HepG2 (cell line): ENCODE data around the gene RAB14. TPM values are rescaled to one million over a fixed set of nuclear protein-coding genes. Genes with fewer than 3 reads are reported as not detected.
A peak's percentile ranks its signal among the peaks of the same experiment; 100 is the strongest.

ENCODE experiments used
- BCL6 ChIP-seq: IDR thresholded peaks from 2 replicates; pipeline ENCODE4 v1.6.1; 2016; ENCODE audit warnings: missing genetic modification reagents, missing compliant biosample characterization
- FOXK1 ChIP-seq: sonication (generic); formaldehyde crosslinking; IDR thresholded peaks from 2 replicates; pipeline ENCODE4 v1.4.0; 2020; ENCODE audit warnings: low read depth, missing genetic modification reagents, borderline replicate concordance
- FOXO1 ChIP-seq: sonication (generic); formaldehyde crosslinking; IDR thresholded peaks from 2 replicates; pipeline ENCODE4 v1.4.0; 2020; ENCODE audit warnings: missing genetic modification reagents
- FOXP1 ChIP-seq, 2 experiments: fragments of 450-650 bp in 1 of 2; IDR thresholded peaks; 2 replicates each; pipeline ENCODE4 v1.6.1; 2017 to 2018; ENCODE audit warnings: antibody characterized with exemption in 1 of 2
- GFI1 ChIP-seq: sonication (generic); formaldehyde crosslinking; IDR thresholded peaks from 2 replicates; pipeline ENCODE4 v1.5.0; 2020; ENCODE audit warnings: missing genetic modification reagents, mild to moderate bottlenecking, borderline replicate concordance
- MAFK ChIP-seq, 2 experiments: IDR thresholded peaks in 1 of 2; conservative IDR thresholded peaks in 1 of 2; 2 replicates each; pipeline ENCODE4 v1.6.1; 2011; ENCODE audit warnings: improper control_type of control experiment in 2 of 2, low read length in 2 of 2
- NFIC ChIP-seq: IDR thresholded peaks from 2 replicates; pipeline ENCODE4 v1.6.1; 2012; ENCODE audit warnings: mild to moderate bottlenecking, low read length, inconsistent platforms
- NR2C2 ChIP-seq: sonication (generic); formaldehyde crosslinking; IDR thresholded peaks from 2 replicates; pipeline ENCODE4 v1.4.0; 2020; ENCODE audit warnings: missing genetic modification reagents, mild to moderate bottlenecking, moderate library complexity, borderline replicate concordance
- NR2F6 ChIP-seq, 2 experiments: IDR thresholded peaks; 2 replicates each; pipeline ENCODE4 v1.6.1; 2016; ENCODE audit warnings: antibody characterized with exemption in 1 of 2, mild to moderate bottlenecking in 1 of 2
- SOX13 ChIP-seq, 3 experiments: fragments of 450-650 bp in 1 of 3; sonication (generic) in 1 of 3; formaldehyde crosslinking in 1 of 3; IDR thresholded peaks in 2 of 3; conservative IDR thresholded peaks in 1 of 3; 2 replicates each; pipeline versions ENCODE4 v1.5.0 to v1.6.1; 2016 to 2020; ENCODE audit warnings: antibody characterized with exemption in 1 of 3, mild to moderate bottlenecking in 1 of 3, missing compliant biosample characterization in 1 of 3, missing genetic modification reagents in 1 of 3, moderate library complexity in 1 of 3
- SOX6 ChIP-seq, 2 experiments: fragments of 450-650 bp in 1 of 2; sonication (generic) in 1 of 2; formaldehyde crosslinking in 1 of 2; IDR thresholded peaks; 2 replicates each; pipeline versions ENCODE4 v1.4.0 to v1.6.1; 2017 to 2020; ENCODE audit warnings: antibody characterized with exemption in 1 of 2, mild to moderate bottlenecking in 1 of 2, missing genetic modification reagents in 1 of 2
- STAG1 ChIP-seq: sonication (generic); formaldehyde crosslinking; IDR thresholded peaks from 2 replicates; pipeline ENCODE4 v1.4.0; 2020; ENCODE audit warnings: missing genetic modification reagents
- TEAD3 ChIP-seq: optimal IDR thresholded peaks from 2 replicates; pipeline ENCODE3; 2016; ENCODE audit warnings: borderline replicate concordance
- ZMYM4 ChIP-seq: sonication (generic); formaldehyde crosslinking; IDR thresholded peaks from 2 replicates; pipeline ENCODE4 v1.8.1; 2023; ENCODE audit warnings: mild to moderate bottlenecking, missing genetic modification reagents
- ZNF331 ChIP-seq: sonication (generic); formaldehyde crosslinking; IDR thresholded peaks from 2 replicates; pipeline ENCODE4 v1.4.0; 2020; ENCODE audit warnings: missing genetic modification reagents
- ZNF607 ChIP-seq: sonication (generic); formaldehyde crosslinking; IDR thresholded peaks from 2 replicates; pipeline ENCODE4 v1.5.1; 2020; ENCODE audit warnings: missing genetic modification reagents, mild to moderate bottlenecking, borderline replicate concordance
- polyA plus RNA-seq, 8 experiments: library from polyadenylated mRNA; depleted of rRNA in 3 of 8; stranded (reverse) in 7 of 8; unstranded in 1 of 8; fragments of >200 nt; fragmentation: Illumina TruSeq in 4 of 8; extraction: Trizol in 4 of 8; gene quantifications; 2 replicates each; pipeline versions ENCODE4 v1.2.1 to v1.2.3, GENCODE V29; 2011 to 2016; ENCODE audit warnings: low read depth in 4 of 8, missing spikeins in 1 of 8, mixed read lengths in 1 of 8; ENCODE audit not compliant: insufficient read depth in 1 of 8
- total RNA-seq, 5 experiments: library from RNA; depleted of rRNA; stranded (reverse); fragments of >200 nt; fragmentation: Illumina TruSeq; extraction: Trizol; gene quantifications; 2 replicates each; pipeline ENCODE4 v1.2.3, GENCODE V29; 2016; ENCODE audit warnings: low read depth in 1 of 5
- TF ChIP-seq, protein P1 (sequence below): sonication (generic); IDR thresholded peaks from 2 replicates; pipeline ENCODE4 v1.6.1; 2016; ENCODE audit warnings: low read depth, borderline replicate concordance
- TF ChIP-seq, protein P2 (sequence below): sonication (generic); formaldehyde crosslinking; IDR thresholded peaks from 2 replicates; pipeline ENCODE4 v1.5.0; 2020; ENCODE audit warnings: missing genetic modification reagents
- TF ChIP-seq, protein P3 (sequence below): sonication (generic); formaldehyde crosslinking; IDR thresholded peaks from 2 replicates; pipeline ENCODE4 v1.4.0; 2020; ENCODE audit warnings: missing genetic modification reagents
- TF ChIP-seq, protein P4 (sequence below), 2 experiments: fragments of 450-650 bp in 1 of 2; sonication (generic) in 1 of 2; formaldehyde crosslinking; IDR thresholded peaks; 2 replicates each; pipeline versions ENCODE4 v1.5.0 to v1.8.0; 2020 to 2022; ENCODE audit warnings: mild to moderate bottlenecking in 1 of 2, missing genetic modification reagents in 1 of 2

Gene RAB14
- total and polyA plus RNA-seq, 2 of the 13 experiments (the other 11 are each of a cell fraction or from before 2014, with no cell fraction given) = 17.4 to 19.3 TPM

DNA sequence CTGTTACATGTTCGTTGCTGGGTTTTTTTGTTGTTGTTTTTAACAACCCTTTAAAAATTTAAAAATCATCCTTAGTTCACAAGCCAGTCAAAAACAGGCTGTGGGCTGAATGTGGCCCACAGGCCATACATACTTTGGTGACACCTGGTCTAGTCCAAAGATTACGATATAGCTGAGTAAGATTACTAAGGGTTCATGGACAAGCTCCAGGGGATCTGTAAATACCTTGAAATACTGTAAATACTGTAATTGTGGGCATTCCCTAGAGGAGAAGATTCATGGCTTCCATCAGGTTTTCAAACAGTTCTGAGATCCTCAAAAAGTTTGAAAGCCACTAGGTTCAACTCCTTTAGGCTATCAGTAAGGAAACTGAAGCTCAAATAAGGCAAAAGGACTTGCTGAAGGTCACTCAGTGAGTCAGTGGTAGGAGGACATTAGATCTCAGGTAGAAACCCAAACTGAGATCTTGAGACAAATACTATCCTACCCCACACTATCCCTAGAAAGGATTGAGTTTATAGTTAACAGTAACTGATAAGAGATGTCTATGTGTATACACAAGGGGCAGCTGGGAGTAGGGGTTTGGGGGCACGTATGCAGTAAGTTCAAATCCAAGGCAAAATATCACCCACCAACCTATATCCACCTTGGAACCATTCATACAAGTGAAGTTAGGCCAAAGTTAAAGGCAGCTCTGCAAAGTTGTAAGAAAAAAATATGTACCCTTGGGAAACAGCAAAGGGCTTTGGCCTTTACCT lies 17.8 kb downstream of the RAB14 start (continued):
- TF ChIP-seq, protein P1, sequence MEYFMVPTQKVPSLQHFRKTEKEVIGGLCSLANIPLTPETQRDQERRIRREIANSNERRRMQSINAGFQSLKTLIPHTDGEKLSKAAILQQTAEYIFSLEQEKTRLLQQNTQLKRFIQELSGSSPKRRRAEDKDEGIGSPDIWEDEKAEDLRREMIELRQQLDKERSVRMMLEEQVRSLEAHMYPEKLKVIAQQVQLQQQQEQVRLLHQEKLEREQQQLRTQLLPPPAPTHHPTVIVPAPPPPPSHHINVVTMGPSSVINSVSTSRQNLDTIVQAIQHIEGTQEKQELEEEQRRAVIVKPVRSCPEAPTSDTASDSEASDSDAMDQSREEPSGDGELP = 0 out of 2 replicates have a peak, but pooled peaks have one; percentile 19
- TF ChIP-seq MAFK (conservative IDR thresholded peaks at IDR 0.05 in 1 of 2, IDR thresholded peaks at IDR 0.05 in 1 of 2; ENCODE audit: low read length in 2 of 2) (peak; percentile 31 to 59; a peak in 2 of 4 replicates), SOX13 (IDR thresholded peaks at IDR 0.05) (no peak), SOX13 (CRISPR knock-in tag; conservative IDR thresholded peaks at IDR 0.05 in 1 of 2, IDR thresholded peaks at IDR 0.05 in 1 of 2) (peak in 1 of 2 experiments; percentile 53; a peak in 1 of 4 replicates), ZNF331 (CRISPR knock-in tag) (0 out of 2 replicates have a peak, but pooled peaks have one; percentile 24), NR2F6 (IDR thresholded peaks at IDR 0.05) (peak; percentile 48), NR2F6 (CRISPR knock-in tag; IDR thresholded peaks at IDR 0.05) (peak; percentile 22; the same call in 1 of the 2 replicates), ZMYM4 (0 out of 2 replicates have a peak, but pooled peaks have one; percentile 31), ZNF607 (no peak), STAG1 (CRISPR knock-in tag) (no peak), TEAD3 (CRISPR knock-in tag) (peak; percentile 77), FOXK1 (CRISPR knock-in tag) (peak; percentile 33; the same call in 1 of the 2 replicates), BCL6 (CRISPR knock-in tag) (peak; percentile 63; the same call in 1 of the 2 replicates), GFI1 (CRISPR knock-in tag) (0 out of 2 replicates have a peak, but pooled peaks have one; percentile 21), FOXO1 (peak; percentile 31; the same call in 1 of the 2 replicates), FOXP1 (IDR thresholded peaks at IDR 0.05) (no peak), FOXP1 (CRISPR knock-in tag; IDR thresholded peaks at IDR 0.05) (peak; percentile 51; the same call in 1 of the 2 replicates), NFIC (peak; percentile 63; the same call in 1 of the 2 replicates), SOX6 (IDR thresholded peaks at IDR 0.05) (no peak), SOX6 (CRISPR knock-in tag; IDR thresholded peaks at IDR 0.05) (peak; percentile 43; the same call in 1 of the 2 replicates), NR2C2 (peak; percentile 30; the same call in 1 of the 2 replicates)
- TF ChIP-seq, protein P2, sequence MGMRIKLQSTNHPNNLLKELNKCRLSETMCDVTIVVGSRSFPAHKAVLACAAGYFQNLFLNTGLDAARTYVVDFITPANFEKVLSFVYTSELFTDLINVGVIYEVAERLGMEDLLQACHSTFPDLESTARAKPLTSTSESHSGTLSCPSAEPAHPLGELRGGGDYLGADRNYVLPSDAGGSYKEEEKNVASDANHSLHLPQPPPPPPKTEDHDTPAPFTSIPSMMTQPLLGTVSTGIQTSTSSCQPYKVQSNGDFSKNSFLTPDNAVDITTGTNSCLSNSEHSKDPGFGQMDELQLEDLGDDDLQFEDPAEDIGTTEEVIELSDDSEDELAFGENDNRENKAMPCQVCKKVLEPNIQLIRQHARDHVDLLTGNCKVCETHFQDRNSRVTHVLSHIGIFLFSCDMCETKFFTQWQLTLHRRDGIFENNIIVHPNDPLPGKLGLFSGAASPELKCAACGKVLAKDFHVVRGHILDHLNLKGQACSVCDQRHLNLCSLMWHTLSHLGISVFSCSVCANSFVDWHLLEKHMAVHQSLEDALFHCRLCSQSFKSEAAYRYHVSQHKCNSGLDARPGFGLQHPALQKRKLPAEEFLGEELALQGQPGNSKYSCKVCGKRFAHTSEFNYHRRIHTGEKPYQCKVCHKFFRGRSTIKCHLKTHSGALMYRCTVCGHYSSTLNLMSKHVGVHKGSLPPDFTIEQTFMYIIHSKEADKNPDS = 0 out of 2 replicates have a peak, but pooled peaks have one; percentile 33
- TF ChIP-seq, protein P3, sequence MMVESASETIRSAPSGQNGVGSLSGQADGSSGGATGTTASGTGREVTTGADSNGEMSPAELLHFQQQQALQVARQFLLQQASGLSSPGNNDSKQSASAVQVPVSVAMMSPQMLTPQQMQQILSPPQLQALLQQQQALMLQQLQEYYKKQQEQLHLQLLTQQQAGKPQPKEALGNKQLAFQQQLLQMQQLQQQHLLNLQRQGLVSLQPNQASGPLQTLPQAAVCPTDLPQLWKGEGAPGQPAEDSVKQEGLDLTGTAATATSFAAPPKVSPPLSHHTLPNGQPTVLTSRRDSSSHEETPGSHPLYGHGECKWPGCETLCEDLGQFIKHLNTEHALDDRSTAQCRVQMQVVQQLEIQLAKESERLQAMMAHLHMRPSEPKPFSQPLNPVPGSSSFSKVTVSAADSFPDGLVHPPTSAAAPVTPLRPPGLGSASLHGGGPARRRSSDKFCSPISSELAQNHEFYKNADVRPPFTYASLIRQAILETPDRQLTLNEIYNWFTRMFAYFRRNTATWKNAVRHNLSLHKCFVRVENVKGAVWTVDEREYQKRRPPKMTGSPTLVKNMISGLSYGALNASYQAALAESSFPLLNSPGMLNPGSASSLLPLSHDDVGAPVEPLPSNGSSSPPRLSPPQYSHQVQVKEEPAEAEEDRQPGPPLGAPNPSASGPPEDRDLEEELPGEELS (CRISPR knock-in tag) = peak; percentile 16; the same call in 1 of the 2 replicates
- TF ChIP-seq, protein P4, sequence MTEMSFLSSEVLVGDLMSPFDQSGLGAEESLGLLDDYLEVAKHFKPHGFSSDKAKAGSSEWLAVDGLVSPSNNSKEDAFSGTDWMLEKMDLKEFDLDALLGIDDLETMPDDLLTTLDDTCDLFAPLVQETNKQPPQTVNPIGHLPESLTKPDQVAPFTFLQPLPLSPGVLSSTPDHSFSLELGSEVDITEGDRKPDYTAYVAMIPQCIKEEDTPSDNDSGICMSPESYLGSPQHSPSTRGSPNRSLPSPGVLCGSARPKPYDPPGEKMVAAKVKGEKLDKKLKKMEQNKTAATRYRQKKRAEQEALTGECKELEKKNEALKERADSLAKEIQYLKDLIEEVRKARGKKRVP (CRISPR knock-in tag; IDR thresholded peaks at IDR 0.05) = peak in 1 of 2 experiments; percentile 53; a peak in 1 of 4 replicates
